Dermis lymphatic vessel endothelial cell (primary cell): Measurements from ENCODE around the gene SART3. TPM values are rescaled to one million over a fixed set of nuclear protein-coding genes. Genes with fewer than 3 reads are reported as not detected.

Experiments used
- total RNA-seq: library from RNA; depleted of rRNA; stranded (reverse); fragments of >200 nt; gene quantifications from 2 replicates; pipeline ENCODE4 v1.2.1, GENCODE V29; 2014

SART3 gene
- 65.3 and 78.9 TPM in 2 replicates for total RNA-seq

GRCh38 chr12:108560752-108561719, at the start of gene SART3:
Gene SART3 (minus strand): TSS chr12:108561173. CDS start chr12:108561154, 19 bp downstream.

GRCh38 chr12:108597559-108598471, 36.8 kb upstream of the SART3 start, which contains the start of gene TMEM119:
Gene TMEM119 (minus strand): TSS chr12:108598084. CDS start chr12:108592383, 5,701 bp downstream.

GRCh38 chr12:108562348-108563135, 1.6 kb upstream of the SART3 start, which contains the start of gene ISCU:
Gene ISCU (plus strand): TSS chr12:108562596. CDS start chr12:108562623, 27 bp downstream.

GRCh38 chr12:108514973-108515814, 45.8 kb downstream of the SART3 start, which contains the start of gene FICD:
Gene FICD (plus strand): TSS chr12:108515277. CDS start chr12:108516973, 1,696 bp downstream.

Other genes starting within 250 kb of the SART3 start
- 0.09 and 0.43 TPM in 2 replicates for gene CMKLR1, start 221.9 kb downstream of the SART3 start, total RNA-seq
- gene FICD, start 45.9 kb downstream of the SART3 start, total RNA-seq = 4.9 and 5.7 TPM in 2 replicates
- 78.0 and 80.6 TPM in 2 replicates for gene ISCU, start 1.4 kb upstream of the SART3 start, total RNA-seq
- 0.33 TPM in 1 of 2 replicates, not detected in the other for gene TMEM119, start 36.9 kb upstream of the SART3 start, total RNA-seq
- 0.11 and 0.26 TPM in 2 replicates for gene SELPLG, start 72.7 kb upstream of the SART3 start, total RNA-seq
- 221 and 264 TPM in 2 replicates for gene CORO1C, start 170.3 kb upstream of the SART3 start, total RNA-seq